ENCODE data around the gene SYT13. TPM values are rescaled to one million over a fixed set of nuclear protein-coding genes. Genes with fewer than 3 reads are reported as not detected.
"Not testable (repeated sequence)": the region's sequence is repeated elsewhere in the genome, so short reads cannot be mapped to it uniquely, and the experiment has no call there.

The SYT13 gene
- total RNA-seq, 1 donor from 2014 or later: 17.4 TPM

- no peaks in the 10 kb centered on the region for H3K36me3 Mint-ChIP-seq
- no peaks in the 10 kb centered on the region for H3K4me1 Mint-ChIP-seq (ENCODE audit: unreplicated experiment)
- H3K9me3 Mint-ChIP-seq: no peaks in the 10 kb centered on the region
- no peak overlapping the region for H3K4me3 Mint-ChIP-seq
- DNase-seq (ENCODE audit: extremely low spot score, unreplicated experiment): no peak
- TF ChIP-seq, protein P1, sequence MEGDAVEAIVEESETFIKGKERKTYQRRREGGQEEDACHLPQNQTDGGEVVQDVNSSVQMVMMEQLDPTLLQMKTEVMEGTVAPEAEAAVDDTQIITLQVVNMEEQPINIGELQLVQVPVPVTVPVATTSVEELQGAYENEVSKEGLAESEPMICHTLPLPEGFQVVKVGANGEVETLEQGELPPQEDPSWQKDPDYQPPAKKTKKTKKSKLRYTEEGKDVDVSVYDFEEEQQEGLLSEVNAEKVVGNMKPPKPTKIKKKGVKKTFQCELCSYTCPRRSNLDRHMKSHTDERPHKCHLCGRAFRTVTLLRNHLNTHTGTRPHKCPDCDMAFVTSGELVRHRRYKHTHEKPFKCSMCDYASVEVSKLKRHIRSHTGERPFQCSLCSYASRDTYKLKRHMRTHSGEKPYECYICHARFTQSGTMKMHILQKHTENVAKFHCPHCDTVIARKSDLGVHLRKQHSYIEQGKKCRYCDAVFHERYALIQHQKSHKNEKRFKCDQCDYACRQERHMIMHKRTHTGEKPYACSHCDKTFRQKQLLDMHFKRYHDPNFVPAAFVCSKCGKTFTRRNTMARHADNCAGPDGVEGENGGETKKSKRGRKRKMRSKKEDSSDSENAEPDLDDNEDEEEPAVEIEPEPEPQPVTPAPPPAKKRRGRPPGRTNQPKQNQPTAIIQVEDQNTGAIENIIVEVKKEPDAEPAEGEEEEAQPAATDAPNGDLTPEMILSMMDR (conservative IDR thresholded peaks at IDR 0.05): no peak
- no peak overlapping the region for H3K27ac Mint-ChIP-seq
- H3K27me3 Mint-ChIP-seq: peaks cover 3% of the 10 kb centered on the region
Measured at GRCh38 chr11:45252877-45253276, 33.3 kb downstream of the SYT13 start.

DNA sequence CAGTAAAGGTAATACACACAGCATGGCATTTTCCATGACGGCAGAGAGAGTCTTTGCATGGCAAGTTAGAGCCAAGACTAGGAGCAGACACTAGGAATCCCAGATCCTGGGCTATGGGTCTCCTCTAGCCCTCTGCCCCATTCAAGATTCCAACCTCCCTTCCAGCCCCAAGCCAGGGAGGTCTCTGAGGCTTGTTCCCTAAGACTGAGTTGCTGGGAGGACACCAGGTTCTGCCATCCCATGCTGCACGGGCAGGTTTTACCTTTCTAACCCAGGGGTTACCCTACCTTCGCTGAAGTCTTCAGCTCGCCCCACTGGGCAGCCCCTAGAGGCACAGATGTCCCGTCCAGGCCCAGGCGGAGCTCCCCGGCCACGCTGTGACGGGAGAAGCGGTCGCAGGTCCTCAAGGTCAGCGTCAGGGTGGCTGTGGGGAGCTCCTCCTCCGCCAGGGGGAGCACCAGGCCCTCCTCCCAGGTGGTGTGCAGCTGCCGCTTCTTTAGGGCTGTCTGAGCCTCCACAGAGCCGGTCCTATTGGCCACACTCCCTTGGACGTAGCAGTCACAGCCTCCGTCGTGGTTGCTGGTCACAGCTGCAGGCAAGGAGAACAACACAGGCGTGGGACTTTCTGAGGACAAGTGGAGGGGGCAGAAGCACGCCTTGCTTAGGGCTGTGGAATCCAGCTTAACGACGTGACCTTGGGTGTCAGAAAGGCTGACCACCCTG is 33.8 kb downstream of the SYT13 start:
- Mint-ChIP-seq H3K9me3 (no peaks in the 10 kb centered on the region), H3K4me3 (no peak overlapping the region), H3K36me3 (no peaks in the 10 kb centered on the region), H3K27ac (no peak overlapping the region), H3K4me1 (ENCODE audit: unreplicated experiment) (peaks cover 5% of the 10 kb centered on the region), H3K27me3 (peaks cover 3% of the 10 kb centered on the region)
- peak; percentile 73 for DNase-seq (ENCODE audit: extremely low spot score, unreplicated experiment)
- TF ChIP-seq, protein P1 (conservative IDR thresholded peaks at IDR 0.05): peak; percentile 82

- Mint-ChIP-seq H3K4me1 (ENCODE audit: unreplicated experiment) (peaks cover 9% of the 10 kb centered on the region), H3K27me3 (peaks cover 3% of the 10 kb centered on the region), H3K4me3 (no peak overlapping the region), H3K9me3 (no peaks in the 10 kb centered on the region), H3K27ac (no peak overlapping the region), H3K36me3 (no peaks in the 10 kb centered on the region)
- TF ChIP-seq, protein P1 (conservative IDR thresholded peaks at IDR 0.05): no peak
- DNase-seq (ENCODE audit: extremely low spot score, unreplicated experiment): no peak
Measured at GRCh38 chr11:45250035-45250718, 36.0 kb downstream of the SYT13 start.

GRCh38 chr11:45249372-45249771 is 36.8 kb downstream of the SYT13 start:
- H3K9me3 Mint-ChIP-seq; H3K36me3 Mint-ChIP-seq; DNase-seq (ENCODE audit: extremely low spot score, unreplicated experiment); H3K27me3 Mint-ChIP-seq; H3K4me3 Mint-ChIP-seq; H3K27ac Mint-ChIP-seq; H3K4me1 Mint-ChIP-seq (ENCODE audit: unreplicated experiment): not testable (repeated sequence)

DNA sequence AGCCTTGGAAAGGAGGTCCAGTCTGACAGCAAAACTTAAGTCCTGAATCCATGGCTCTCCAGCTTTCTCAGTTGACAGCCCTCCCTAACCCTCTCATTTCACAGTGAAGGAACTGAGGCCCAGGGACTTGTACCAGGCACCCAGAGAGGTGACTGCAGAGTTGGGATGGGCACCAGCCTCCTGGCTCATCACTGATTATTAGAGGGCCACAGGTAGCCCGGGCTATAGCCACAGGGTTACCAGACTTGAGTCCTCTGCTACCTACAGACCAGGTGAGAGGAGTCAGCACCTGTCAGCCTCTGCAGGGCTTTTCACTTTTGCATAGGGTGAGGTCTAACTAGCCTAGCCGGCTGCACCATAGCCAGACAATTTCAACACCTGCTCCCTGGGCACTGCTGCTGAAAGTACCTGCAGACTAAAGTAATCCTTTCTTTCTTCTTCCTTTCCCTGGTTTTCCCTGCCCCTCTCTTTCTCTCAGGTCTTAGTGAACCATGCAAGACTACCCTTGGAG is 37.6 kb downstream of the SYT13 start:
- no peaks in the 10 kb centered on the region for H3K9me3 Mint-ChIP-seq
- DNase-seq (ENCODE audit: extremely low spot score, unreplicated experiment): no peak
- H3K27me3 Mint-ChIP-seq: peaks cover 3% of the 10 kb centered on the region
- TF ChIP-seq, protein P1 (conservative IDR thresholded peaks at IDR 0.05): no peak
- no peaks in the 10 kb centered on the region for H3K36me3 Mint-ChIP-seq
- no peak overlapping the region for H3K4me3 Mint-ChIP-seq
- H3K4me1 Mint-ChIP-seq (ENCODE audit: unreplicated experiment): peaks cover 9% of the 10 kb centered on the region
- no peak overlapping the region for H3K27ac Mint-ChIP-seq

DNA sequence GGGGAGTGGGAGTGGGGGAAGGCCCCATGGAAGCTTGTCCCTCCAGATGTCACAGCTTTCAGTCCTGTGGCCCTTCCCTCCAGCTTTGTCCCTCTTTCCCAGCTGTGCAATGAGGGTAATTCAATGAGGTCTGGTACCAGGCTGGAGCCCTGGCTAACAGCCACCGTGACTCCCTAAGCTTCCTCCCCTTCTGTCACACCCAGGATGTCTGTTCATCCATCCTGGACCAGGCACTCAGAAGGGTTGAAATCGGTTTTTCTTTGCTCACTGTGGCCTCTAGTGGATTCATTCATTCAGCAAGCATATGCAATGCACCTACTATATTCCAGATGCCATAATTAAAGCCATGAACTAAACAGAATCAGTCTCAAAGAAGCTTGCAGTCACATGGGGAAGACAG is 38.7 kb downstream of the SYT13 start:
- Mint-ChIP-seq H3K27ac (no peak overlapping the region), H3K36me3 (no peaks in the 10 kb centered on the region), H3K4me3 (no peak overlapping the region), H3K4me1 (ENCODE audit: unreplicated experiment) (peaks cover 9% of the 10 kb centered on the region), H3K27me3 (peaks cover 3% of the 10 kb centered on the region), H3K9me3 (no peaks in the 10 kb centered on the region)
- DNase-seq (ENCODE audit: extremely low spot score, unreplicated experiment): no peak
- TF ChIP-seq, protein P1 (conservative IDR thresholded peaks at IDR 0.05): no peak
